OCI-LY7 (cell line): ENCODE data around the gene HSD17B1.
A peak's percentile ranks its signal among the peaks of the same experiment; 100 is the strongest.

ENCODE experiments used
- EZH2phosphoT487 ChIP-seq: fragments of 200-600 bp; sonication (generic); IDR thresholded peaks from 2 replicates; pipeline ENCODE4 v1.6.1; 2018; ENCODE audit warnings: low read depth, borderline replicate concordance, mild to moderate bottlenecking, mixed run types, antibody characterized with exemption, low read length, moderate library complexity, mixed read lengths
- TF ChIP-seq, protein P1 (sequence below): fragments of 200-600 bp; sonication (generic); conservative IDR thresholded peaks from 2 replicates; pipeline ENCODE4 v1.5.1; 2014; ENCODE audit warnings: mild to moderate bottlenecking, antibody characterized with exemption, low read length, moderate library complexity, mixed read lengths

DNA sequence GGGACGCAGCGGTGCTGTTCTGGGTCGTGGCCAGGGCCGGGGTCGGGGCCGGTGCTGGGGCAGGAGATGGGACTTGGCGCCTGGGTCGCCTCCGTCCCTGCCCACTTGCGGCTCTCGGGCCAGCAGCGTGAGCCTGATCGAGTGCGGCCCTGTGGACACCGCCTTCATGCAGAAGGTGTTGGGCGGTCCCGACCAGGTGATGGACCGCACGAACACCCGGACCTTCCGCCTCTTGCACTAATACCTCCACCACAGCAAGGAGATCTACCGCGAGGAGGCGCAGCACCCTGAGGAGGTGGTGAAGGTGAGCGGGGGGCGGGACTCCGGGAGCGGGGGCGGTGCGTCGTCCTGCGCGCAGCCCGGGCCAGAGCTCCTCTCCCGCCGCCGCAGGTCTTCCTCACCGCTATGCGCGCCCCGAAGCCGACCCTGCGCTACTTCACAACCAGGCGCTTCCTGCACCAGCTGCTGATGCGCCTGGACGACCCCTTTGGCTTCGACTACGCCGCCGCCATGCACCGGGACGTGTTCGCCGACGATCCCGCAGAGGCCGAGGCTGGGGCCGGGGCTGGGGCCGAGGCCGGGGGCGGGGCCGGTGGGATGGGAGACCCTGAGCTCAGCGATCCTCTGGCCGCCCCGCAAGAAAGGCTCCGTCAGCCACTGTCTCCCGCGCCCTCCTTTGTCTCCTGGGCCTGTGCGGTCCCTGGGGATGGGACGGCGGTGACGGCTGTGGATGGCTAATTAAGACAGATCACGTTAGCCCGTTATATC, 4.5 kb upstream of the HSD17B1 start:
- TF ChIP-seq, protein P1, sequence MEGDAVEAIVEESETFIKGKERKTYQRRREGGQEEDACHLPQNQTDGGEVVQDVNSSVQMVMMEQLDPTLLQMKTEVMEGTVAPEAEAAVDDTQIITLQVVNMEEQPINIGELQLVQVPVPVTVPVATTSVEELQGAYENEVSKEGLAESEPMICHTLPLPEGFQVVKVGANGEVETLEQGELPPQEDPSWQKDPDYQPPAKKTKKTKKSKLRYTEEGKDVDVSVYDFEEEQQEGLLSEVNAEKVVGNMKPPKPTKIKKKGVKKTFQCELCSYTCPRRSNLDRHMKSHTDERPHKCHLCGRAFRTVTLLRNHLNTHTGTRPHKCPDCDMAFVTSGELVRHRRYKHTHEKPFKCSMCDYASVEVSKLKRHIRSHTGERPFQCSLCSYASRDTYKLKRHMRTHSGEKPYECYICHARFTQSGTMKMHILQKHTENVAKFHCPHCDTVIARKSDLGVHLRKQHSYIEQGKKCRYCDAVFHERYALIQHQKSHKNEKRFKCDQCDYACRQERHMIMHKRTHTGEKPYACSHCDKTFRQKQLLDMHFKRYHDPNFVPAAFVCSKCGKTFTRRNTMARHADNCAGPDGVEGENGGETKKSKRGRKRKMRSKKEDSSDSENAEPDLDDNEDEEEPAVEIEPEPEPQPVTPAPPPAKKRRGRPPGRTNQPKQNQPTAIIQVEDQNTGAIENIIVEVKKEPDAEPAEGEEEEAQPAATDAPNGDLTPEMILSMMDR: peak; percentile 77
- TF ChIP-seq EZH2phosphoT487: no peak
